ENCODE results near the gene CT47B1. TPM values are rescaled to one million over a fixed set of nuclear protein-coding genes. Genes with fewer than 3 reads are reported as not detected.

CT47B1 gene
- total RNA-seq, 6 donors from 2014 or later: not detected

GRCh38 chrX:120825146-120825545, 50.5 kb downstream of the CT47B1 start:
- TF ChIP-seq EP300 (IDR thresholded peaks at IDR 0.05) (no peak), CTCF (IDR thresholded peaks at IDR 0.05) (no peak), POLR2AphosphoS5 (IDR thresholded peaks at IDR 0.05) (no peak), POLR2A (IDR thresholded peaks at IDR 0.05) (no peak)
- H3K4me1 ChIP-seq: no peaks in the 10 kb centered on the region
- no peaks in the 10 kb centered on the region for H3K27me3 ChIP-seq
- DNase-seq (no peak), ATAC-seq (ENCODE audit: low FRiP score in 2 of 2) (no peak)
- H3K27ac ChIP-seq: no peak overlapping the region
- H3K9me3 ChIP-seq: no peaks in the 10 kb centered on the region
- WGBS, 2 donors: 40 to 53% methylated on average over 2 of the region's 2 CpGs
- H3K4me3 ChIP-seq: no peak overlapping the region
- H3K36me3 ChIP-seq: no peaks in the 10 kb centered on the region

- no peak for DNase-seq
- Histone ChIP-seq H3K27me3 (no peaks in the 10 kb centered on the region), H3K9me3 (no peaks in the 10 kb centered on the region), H3K4me3 (no peak overlapping the region), H3K4me1 (no peaks in the 10 kb centered on the region), H3K27ac (no peak overlapping the region), H3K36me3 (no peaks in the 10 kb centered on the region)
- no peak for ATAC-seq (ENCODE audit: low FRiP score in 2 of 2)
- no peak for TF ChIP-seq POLR2A (IDR thresholded peaks at IDR 0.05)
- TF ChIP-seq CTCF (IDR thresholded peaks at IDR 0.05): no peak
- no peak for TF ChIP-seq POLR2AphosphoS5 (IDR thresholded peaks at IDR 0.05)
- no peak for TF ChIP-seq EP300 (IDR thresholded peaks at IDR 0.05)
- WGBS, 2 donors: 50 to 75% methylated on average over 1 of the region's 1 CpG
Measured at GRCh38 chrX:120824021-120824420, 51.6 kb downstream of the CT47B1 start.

GRCh38 chrX:120823556-120823955, 52.1 kb downstream of the CT47B1 start:
- H3K9me3 ChIP-seq: no peaks in the 10 kb centered on the region
- H3K27ac ChIP-seq: no peak overlapping the region
- no peak for TF ChIP-seq POLR2A (IDR thresholded peaks at IDR 0.05)
- no peak for TF ChIP-seq CTCF (IDR thresholded peaks at IDR 0.05)
- TF ChIP-seq EP300 (IDR thresholded peaks at IDR 0.05): no peak
- no peak for TF ChIP-seq POLR2AphosphoS5 (IDR thresholded peaks at IDR 0.05)
- no peaks in the 10 kb centered on the region for H3K4me1 ChIP-seq
- no peaks in the 10 kb centered on the region for H3K36me3 ChIP-seq
- no peak overlapping the region for H3K4me3 ChIP-seq
- ATAC-seq (ENCODE audit: low FRiP score in 2 of 2) (no peak), DNase-seq (no peak)
- H3K27me3 ChIP-seq: no peaks in the 10 kb centered on the region

Small RNAs within 50 kb of the gene (small RNA-seq; reads per million reads assigned to genes)
- gene AC008162.1: 0 reads per million in 4 donors

Other genes with a start within 250 kb of the CT47B1 start
- 10 to 100 TPM in 5 of 6 donors, 1 to 10 TPM in 1; 4.2 to 39.1 (median 18.0) TPM for gene C1GALT1C1, start 245.8 kb downstream of the CT47B1 start, total RNA-seq
- gene CT47A11, start 61.3 kb upstream of the CT47B1 start, total RNA-seq: not detected
- not detected for gene CT47A10, start 66.2 kb upstream of the CT47B1 start, total RNA-seq
- gene CT47A9, start 71.0 kb upstream of the CT47B1 start, total RNA-seq: not detected
- not detected for gene CT47A8, start 75.9 kb upstream of the CT47B1 start, total RNA-seq
- gene CT47A7, start 80.7 kb upstream of the CT47B1 start, total RNA-seq: not detected
- gene CT47A6, start 85.6 kb upstream of the CT47B1 start, total RNA-seq: not detected
- not detected for gene CT47A5, start 90.5 kb upstream of the CT47B1 start, total RNA-seq
- not detected for gene CT47A4, start 95.3 kb upstream of the CT47B1 start, total RNA-seq
- not detected for gene CT47A3, start 100.2 kb upstream of the CT47B1 start, total RNA-seq
- not detected for gene CT47A2, start 105.1 kb upstream of the CT47B1 start, total RNA-seq
- not detected for gene CT47A1, start 109.9 kb upstream of the CT47B1 start, total RNA-seq
- 1 to 10 TPM; 1.0 to 2.5 (median 1.5) TPM for gene GLUD2, start 171.7 kb upstream of the CT47B1 start, total RNA-seq